Stimulated activated CD4-positive, alpha-beta T cell treated with anti-CD3 and anti-CD28 coated beads, TNF-alpha, amount 100 ng/mL, for 48 hours (primary cell): Measurements from ENCODE around the gene GJA1.
"Not testable (repeated sequence)": the region's sequence is repeated elsewhere in the genome, so short reads cannot be mapped to it uniquely, and the experiment has no call there.

ENCODE experiments used
- DNase-seq, 3 donors: peaks; one replicate each; pipeline ENCODE4 v3.0.0-alpha.2; 2020; ENCODE audit warnings: low read depth in 3 of 3

GJA1 gene

GRCh38 chr6:121436960-121437850, 1.8 kb downstream of the GJA1 start:
- DNase-seq: no peak

GRCh38 chr6:121437851-121438651, 2.6 kb downstream of the GJA1 start:
- no peak for DNase-seq

DNA sequence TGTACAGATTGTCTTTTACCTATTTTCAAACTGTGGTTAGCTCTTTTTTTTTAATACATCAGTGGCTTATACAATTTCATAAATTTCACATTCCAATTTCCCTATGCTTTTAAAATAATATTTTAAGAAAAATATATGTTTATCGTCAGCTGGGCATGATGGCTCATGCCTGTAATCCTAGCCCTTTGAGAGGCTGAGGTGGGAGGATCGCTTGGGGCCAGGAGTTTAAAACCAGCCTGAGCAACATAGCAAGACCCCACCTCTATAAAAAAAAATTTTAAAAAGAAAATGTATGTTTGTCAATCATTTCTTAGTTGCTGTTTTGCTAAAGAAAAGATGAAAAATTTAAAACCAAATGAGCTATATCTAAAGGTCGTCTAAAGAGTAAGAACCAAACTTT, 3.4 kb downstream of the GJA1 start:
- no peak for DNase-seq

- no peak for DNase-seq
These were observed 4.0 kb downstream of the GJA1 start for GRCh38 chr6:121439475-121439874.

DNA sequence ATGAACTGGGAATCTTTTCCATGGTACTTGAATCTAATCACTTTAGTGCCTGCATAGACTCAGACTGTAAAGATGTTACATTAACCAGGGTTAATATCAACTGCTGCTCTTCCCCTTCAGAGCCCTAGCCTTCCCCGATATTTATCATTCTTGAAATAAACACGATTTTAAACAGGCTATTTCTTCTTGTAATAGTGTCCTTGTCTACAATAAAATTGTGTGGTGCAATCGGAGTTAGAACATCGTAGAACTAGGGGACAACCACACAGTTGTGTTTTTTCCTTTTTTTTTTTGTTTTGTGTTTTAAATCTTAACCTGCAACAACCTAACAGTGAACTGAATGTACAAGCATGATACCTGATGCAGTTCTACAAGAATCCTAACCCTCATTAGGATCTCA, 4.5 kb downstream of the GJA1 start:
- no peak for DNase-seq

GRCh38 chr6:121441477-121441876, 6.0 kb downstream of the GJA1 start:
- no peak for DNase-seq

- DNase-seq: no peak
These were observed 7.1 kb downstream of the GJA1 start for GRCh38 chr6:121442576-121442975.

DNA sequence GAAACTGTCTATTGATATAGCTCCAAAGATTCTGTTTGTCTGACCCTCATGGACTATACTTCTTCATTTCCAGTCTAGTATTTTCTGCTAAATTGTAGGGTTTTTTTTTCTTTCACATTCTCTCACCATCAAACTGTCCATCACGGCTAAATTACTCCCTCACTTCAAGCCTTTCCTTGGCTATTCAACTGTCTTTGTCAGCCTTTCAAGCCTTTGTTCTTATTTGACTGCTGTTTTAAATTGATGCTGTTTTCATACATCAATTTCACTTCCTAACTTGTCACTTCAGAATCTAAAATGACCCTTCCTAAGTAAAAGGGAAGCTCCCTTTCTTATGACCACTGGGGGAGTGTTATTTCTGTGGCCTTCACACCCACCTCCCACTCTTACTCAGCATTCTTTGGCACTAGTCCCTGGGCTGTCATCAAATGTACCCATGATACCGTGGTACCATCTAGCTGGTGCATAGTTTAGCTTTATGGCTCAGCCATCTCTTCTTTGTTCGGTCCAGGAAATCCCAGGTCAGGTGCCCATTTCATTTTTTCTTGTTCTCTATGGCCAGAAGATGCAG, 8.6 kb downstream of the GJA1 start:
- DNase-seq: no peak

- not testable (repeated sequence) for DNase-seq
These were observed 11.3 kb downstream of the GJA1 start for GRCh38 chr6:121446705-121447104.

DNA sequence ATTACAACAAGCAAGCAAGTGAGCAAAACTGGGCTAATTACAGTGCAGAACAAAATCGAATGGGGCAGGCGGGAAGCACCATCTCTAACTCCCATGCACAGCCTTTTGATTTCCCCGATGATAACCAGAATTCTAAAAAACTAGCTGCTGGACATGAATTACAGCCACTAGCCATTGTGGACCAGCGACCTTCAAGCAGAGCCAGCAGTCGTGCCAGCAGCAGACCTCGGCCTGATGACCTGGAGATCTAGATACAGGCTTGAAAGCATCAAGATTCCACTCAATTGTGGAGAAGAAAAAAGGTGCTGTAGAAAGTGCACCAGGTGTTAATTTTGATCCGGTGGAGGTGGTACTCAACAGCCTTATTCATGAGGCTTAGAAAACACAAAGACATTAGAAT, 12.3 kb downstream of the GJA1 start:
- DNase-seq: not testable (repeated sequence)

DNA sequence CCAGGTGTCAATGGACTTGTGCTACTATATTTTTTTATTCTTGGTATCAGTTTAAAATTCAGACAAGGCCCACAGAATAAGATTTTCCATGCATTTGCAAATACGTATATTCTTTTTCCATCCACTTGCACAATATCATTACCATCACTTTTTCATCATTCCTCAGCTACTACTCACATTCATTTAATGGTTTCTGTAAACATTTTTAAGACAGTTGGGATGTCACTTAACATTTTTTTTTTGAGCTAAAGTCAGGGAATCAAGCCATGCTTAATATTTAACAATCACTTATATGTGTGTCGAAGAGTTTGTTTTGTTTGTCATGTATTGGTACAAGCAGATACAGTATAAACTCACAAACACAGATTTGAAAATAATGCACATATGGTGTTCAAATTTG, 13.1 kb downstream of the GJA1 start:
- DNase-seq: not testable (repeated sequence)

GRCh38 chr6:121449331-121449730, 13.9 kb downstream of the GJA1 start:
- no peak for DNase-seq

- DNase-seq: no peak
These were observed 14.8 kb downstream of the GJA1 start for GRCh38 chr6:121450242-121450641.

- no peak for DNase-seq
These were observed 15.8 kb downstream of the GJA1 start for GRCh38 chr6:121451250-121451649.

GRCh38 chr6:121453191-121453590, 17.7 kb downstream of the GJA1 start:
- DNase-seq: no peak

DNA sequence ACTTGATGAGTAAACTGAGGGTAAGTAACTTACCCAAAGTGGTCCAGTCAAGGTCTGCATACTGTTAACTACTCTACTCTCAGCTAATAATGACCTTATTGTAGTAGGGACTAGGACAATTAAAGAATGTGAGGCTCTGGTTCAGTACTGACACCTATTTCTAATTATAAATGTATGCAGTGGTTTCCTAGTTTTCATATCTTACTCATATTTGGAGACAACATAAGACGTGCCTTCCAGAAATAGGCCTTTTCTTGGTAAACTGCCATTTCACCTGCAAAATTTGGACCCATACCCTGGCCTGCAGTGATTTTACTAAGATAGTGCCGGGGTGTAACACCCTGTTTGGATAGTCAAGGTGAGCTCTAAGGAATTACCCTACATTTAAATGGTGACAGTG, 24.7 kb downstream of the GJA1 start:
- DNase-seq: no peak

GRCh38 chr6:121463087-121463486, 27.6 kb downstream of the GJA1 start:
- DNase-seq: no peak

DNA sequence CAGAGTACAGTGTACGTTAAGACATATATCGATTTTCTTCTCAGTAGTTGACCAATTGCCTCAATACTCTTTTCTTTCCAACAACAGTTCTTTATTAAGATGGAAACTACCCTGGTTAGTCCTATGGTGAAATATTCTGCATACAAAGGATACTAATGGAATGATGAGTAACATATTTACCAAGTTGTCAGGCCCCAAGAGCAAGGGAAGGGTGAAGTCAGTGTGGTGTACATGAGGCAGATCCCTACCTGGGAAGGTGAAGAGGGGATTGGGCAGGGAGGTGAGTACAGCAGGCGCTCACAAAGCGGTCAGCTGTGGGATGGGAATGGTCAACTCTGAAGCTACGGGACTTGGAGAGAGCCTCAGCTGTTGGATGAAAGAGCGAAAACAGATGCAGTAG, 29.7 kb downstream of the GJA1 start:
- no peak for DNase-seq

GRCh38 chr6:121479486-121480098, 44.1 kb downstream of the GJA1 start:
- DNase-seq: no peak

GRCh38 chr6:121480099-121480713, 44.8 kb downstream of the GJA1 start:
- no peak for DNase-seq

DNA sequence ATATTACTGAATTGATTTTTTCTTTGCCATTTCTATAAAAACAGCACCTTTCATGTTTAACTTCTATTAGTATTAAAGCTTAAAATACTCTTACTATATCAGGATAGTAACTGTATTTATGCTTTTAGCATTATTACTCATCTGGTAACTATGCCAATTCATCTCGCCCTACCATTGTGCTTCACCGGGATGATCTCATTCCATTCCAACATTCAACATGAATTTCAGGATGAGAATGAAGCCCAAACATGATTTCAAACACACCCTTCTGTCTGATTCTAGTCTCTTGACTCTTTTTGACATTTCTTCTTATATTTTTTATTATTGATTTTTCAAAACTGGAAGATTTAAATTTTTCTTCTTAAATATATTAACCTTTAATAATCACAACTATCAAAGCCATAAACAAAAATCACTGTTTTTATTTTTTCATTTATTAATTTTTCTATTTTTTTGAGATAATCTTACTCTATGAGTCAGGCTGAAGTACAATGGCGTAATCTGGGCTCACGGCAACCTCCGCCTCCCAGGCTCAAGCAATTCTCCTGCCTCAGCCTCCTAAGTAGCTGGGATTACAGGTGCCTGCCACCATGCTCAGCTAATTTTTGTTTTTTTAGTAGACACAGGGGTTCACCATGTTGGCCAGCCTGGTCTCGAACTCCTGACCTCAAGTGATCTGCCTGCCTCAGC, 46.7 kb downstream of the GJA1 start:
- no peak for DNase-seq
